Glutamatergic neuron (in vitro differentiated cells): ENCODE results near the gene SIRT4. TPM values are rescaled to one million over a fixed set of nuclear protein-coding genes. Genes with fewer than 3 reads are reported as not detected.
A peak's percentile ranks its signal among the peaks of the same experiment; 100 is the strongest.

Experiments
- DNase-seq: peaks from one replicate; pipeline ENCODE4 v3.0.0; 2022
- H3K27ac Mint-ChIP-seq: one replicate; pipeline ENCODE4 v1.8.0; 2020; ENCODE audit warnings: mild to moderate bottlenecking, mixed read lengths, inconsistent platforms; ENCODE audit not compliant: unreplicated experiment
- H3K27me3 Mint-ChIP-seq: one replicate; pipeline ENCODE4 v1.8.0; 2020; ENCODE audit warnings: mild to moderate bottlenecking, moderate library complexity, mixed read lengths, inconsistent platforms; ENCODE audit not compliant: unreplicated experiment
- H3K36me3 Mint-ChIP-seq: one replicate; pipeline ENCODE4 v1.8.0; 2020; ENCODE audit warnings: mild to moderate bottlenecking, mixed read lengths, inconsistent platforms; ENCODE audit not compliant: unreplicated experiment
- H3K4me1 Mint-ChIP-seq: one replicate; pipeline ENCODE4 v1.8.0; 2020; ENCODE audit warnings: mild to moderate bottlenecking, low read depth, mixed read lengths, inconsistent platforms; ENCODE audit not compliant: unreplicated experiment
- H3K4me3 Mint-ChIP-seq: one replicate; pipeline ENCODE4 v1.8.0; 2020; ENCODE audit warnings: mild to moderate bottlenecking, mixed read lengths, inconsistent platforms; ENCODE audit not compliant: unreplicated experiment
- H3K9me3 Mint-ChIP-seq: one replicate; pipeline ENCODE4 v1.8.0; 2020; ENCODE audit warnings: mild to moderate bottlenecking, moderate library complexity, mixed read lengths, inconsistent platforms; ENCODE audit not compliant: unreplicated experiment
- total RNA-seq: library from RNA; stranded (reverse); fragmentation: NEBNext Ultra II Directional; extraction: Animal tissue kit (Norgen Biotek cat#: 25700); gene quantifications from one replicate; pipeline ENCODE4 v1.2.1, GENCODE V29; 2021; ENCODE audit not compliant: unreplicated experiment
- TF ChIP-seq, protein P1 (sequence below): fragments of 200-600 bp; sonication (generic); IDR thresholded peaks from one replicate; pipeline ENCODE4 v1.5.0; 2021; ENCODE audit not compliant: partially characterized antibody, unreplicated experiment

The SIRT4 gene
- total RNA-seq, 1 donor from 2014 or later = 3.8 TPM

DNA sequence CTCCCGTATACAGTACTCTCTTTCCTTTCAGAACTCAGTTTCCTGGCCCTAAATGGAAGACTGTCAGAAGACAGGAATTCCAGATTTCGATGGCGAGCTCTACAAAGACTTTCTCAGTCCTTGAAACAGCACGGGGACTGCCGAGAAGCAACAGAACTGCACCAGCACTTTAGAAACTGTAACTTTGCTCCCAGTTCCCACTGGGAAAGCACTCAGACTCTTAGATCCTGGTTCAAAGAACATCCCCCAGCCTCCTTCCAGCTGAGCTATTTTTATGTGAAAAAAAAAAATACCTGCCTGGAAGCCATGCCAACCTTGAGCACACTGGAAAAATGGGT lies 38.4 kb upstream of the SIRT4 start:
- Mint-ChIP-seq H3K4me3 (peak overlapping the region; percentile 94), H3K4me1 (peaks cover 17% of the 10 kb centered on the region), H3K9me3 (peaks cover 6% of the 10 kb centered on the region), H3K27ac (no peak overlapping the region), H3K27me3 (peaks cover 14% of the 10 kb centered on the region), H3K36me3 (no peaks in the 10 kb centered on the region)
- DNase-seq = no peak
- TF ChIP-seq, protein P1, sequence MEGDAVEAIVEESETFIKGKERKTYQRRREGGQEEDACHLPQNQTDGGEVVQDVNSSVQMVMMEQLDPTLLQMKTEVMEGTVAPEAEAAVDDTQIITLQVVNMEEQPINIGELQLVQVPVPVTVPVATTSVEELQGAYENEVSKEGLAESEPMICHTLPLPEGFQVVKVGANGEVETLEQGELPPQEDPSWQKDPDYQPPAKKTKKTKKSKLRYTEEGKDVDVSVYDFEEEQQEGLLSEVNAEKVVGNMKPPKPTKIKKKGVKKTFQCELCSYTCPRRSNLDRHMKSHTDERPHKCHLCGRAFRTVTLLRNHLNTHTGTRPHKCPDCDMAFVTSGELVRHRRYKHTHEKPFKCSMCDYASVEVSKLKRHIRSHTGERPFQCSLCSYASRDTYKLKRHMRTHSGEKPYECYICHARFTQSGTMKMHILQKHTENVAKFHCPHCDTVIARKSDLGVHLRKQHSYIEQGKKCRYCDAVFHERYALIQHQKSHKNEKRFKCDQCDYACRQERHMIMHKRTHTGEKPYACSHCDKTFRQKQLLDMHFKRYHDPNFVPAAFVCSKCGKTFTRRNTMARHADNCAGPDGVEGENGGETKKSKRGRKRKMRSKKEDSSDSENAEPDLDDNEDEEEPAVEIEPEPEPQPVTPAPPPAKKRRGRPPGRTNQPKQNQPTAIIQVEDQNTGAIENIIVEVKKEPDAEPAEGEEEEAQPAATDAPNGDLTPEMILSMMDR = no peak

DNA sequence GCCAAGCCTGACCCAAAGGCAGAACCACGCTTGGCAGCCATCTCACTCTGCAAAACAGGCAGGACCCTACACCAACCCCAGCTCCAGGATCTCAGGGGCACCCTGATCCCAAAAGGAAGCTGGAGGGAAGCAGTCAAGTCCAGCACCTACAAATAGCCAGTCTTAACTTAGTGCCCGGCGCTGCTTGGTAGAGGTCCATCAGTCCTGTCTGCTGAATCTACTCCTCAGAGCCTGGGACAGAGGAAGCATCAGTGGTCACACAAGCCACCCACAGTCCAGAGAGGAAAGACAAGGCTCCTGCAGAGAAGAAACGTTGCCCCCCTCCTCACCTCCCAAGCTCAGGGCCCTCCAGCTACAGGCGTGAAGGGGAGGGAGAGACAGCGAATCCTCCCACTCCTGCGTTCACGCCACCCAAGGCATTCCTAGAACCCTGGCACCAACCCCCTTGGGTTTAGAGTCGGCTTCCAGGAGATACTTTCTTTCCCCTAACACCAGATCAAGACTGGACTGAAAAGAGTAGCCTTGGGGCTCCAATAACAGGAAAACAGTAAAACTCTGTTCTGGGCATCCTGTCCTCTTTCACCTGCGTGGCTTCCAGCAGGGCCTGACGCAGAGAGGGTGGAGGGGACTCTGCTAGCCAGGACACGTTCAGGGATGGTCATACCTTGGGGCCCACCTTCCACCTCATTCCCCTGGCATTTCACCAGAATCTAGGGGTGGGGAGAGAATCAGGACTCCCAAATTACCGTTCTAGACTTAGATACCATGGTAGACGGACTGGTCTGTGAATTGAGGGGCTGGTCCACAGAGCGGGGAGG lies 37.8 kb upstream of the SIRT4 start:
- H3K36me3 Mint-ChIP-seq = no peaks in the 10 kb centered on the region
- H3K27me3 Mint-ChIP-seq = peaks cover 14% of the 10 kb centered on the region
- H3K27ac Mint-ChIP-seq = no peak overlapping the region
- peak overlapping the region; percentile 94 for H3K4me3 Mint-ChIP-seq
- peaks cover 17% of the 10 kb centered on the region for H3K4me1 Mint-ChIP-seq
- H3K9me3 Mint-ChIP-seq = peaks cover 5% of the 10 kb centered on the region
- TF ChIP-seq, protein P1 = no peak
- no peak for DNase-seq

DNA sequence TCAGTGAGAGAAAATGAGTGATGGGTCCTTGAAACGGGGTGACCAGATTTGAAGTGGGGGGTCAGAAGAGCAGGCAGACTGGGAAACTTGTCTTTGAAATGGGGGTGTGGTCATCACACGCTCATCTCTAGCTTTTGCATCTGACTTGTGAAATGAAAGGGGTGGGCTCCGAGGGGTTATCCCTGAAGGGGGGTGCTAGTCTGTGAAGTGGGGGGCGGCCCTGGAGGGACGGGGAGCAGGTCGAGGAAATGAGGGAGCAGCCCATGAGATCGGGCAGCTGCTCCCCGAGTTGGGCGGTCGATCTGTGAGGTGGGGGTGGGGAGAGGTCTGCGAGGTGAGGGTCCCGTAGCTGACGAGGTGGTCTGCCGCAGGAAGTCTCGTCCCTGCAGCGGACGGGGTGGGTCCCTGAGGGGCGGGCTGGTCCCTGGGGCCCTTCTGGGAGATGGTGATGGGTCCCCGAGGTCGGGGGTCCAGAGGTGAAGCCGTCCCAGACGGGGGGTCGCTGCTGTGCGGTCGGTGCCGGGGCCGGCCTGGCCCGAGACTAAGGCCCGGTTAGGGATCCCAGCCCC lies 37.1 kb upstream of the SIRT4 start:
- Mint-ChIP-seq H3K4me1 (peaks cover 17% of the 10 kb centered on the region), H3K27me3 (peaks cover 14% of the 10 kb centered on the region), H3K36me3 (no peaks in the 10 kb centered on the region), H3K4me3 (peak overlapping the region; percentile 94), H3K27ac (no peak overlapping the region), H3K9me3 (peaks cover 4% of the 10 kb centered on the region)
- TF ChIP-seq, protein P1 = no peak
- no peak for DNase-seq

DNA sequence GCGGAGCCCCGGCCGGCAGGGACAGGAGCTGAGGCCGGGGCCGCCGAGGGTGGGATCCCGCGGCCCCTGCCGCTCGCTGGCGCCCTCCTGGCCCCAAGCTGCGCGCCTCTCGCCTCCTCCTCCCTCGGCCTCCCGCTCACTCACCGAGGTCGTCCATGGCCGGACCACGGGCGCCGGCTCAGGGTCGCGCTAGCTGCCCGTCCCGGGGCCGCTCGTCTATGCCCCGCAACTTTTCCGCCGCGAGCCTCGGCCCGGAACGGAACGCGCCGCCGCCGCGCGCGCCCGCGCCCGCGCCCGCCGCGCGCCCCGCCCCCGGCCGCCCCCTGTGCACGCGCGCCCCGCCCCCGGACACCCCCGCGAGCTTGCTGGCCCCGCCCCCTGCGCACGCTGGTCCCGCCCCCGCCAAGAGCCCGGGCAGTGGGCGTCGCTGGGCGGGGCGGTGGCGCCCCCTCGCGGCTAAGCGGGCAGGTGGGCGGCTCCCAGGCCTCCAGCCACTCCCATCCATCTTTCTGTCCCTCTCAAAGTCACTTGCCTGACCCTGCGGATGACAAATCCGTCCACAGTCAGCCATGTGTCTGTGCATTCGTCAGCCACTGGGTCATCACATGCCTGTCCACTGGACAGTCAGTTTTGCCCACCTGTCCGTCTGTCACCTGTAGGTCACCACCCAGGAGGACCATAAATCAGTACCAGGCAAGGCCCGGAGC lies 36.5 kb upstream of the SIRT4 start, which contains the start of gene PXN:
Gene PXN, minus strand, starts transcription at position 258 of the 707 bp plus-strand sequence. Its CDS starts 101 bp downstream, at position 157.
- DNase-seq = peak; percentile 90
- Mint-ChIP-seq H3K9me3 (peaks cover 4% of the 10 kb centered on the region), H3K4me3 (peak within 1 kb of the TSS; percentile 94), H3K27me3 (peaks cover 10% of the 10 kb centered on the region), H3K36me3 (no peaks in the 10 kb centered on the region), H3K4me1 (peaks cover 17% of the 10 kb centered on the region), H3K27ac (no peak within 1 kb of the TSS)
- TF ChIP-seq, protein P1 = peak; percentile 75
